Transverse colon (tissue), 4 donors: ENCODE results near the gene HMG20A.

Experiments used
- EP300 ChIP-seq: sonication (generic); formaldehyde crosslinking; IDR thresholded peaks from one replicate; pipeline ENCODE4 v1.6.1; 2017; ENCODE audit warnings: antibody characterized with exemption, low read depth
- POLR2A ChIP-seq: fragments of 450-650 bp; IDR thresholded peaks from one replicate; pipeline ENCODE4 v1.6.1; 2016; ENCODE audit warnings: antibody characterized with exemption, mild to moderate bottlenecking, moderate library complexity
- POLR2AphosphoS5 ChIP-seq, 3 donors: sonication (generic); formaldehyde crosslinking; IDR thresholded peaks; one replicate each; pipeline ENCODE4 v1.6.1; 2016; ENCODE audit warnings: antibody characterized with exemption in 3 of 3
- TF ChIP-seq, protein P1 (sequence below), 5 experiments: fragments of 200-600 bp in 3 of 5; fragments of 450-650 bp in 2 of 5; sonication (generic) in 3 of 5; IDR thresholded peaks; 1 replicate in 2 of 5; 2 replicates in 3 of 5; pipeline ENCODE4 v1.5.1; 2016 to 2017; ENCODE audit warnings: antibody characterized with exemption in 5 of 5, inconsistent platforms in 3 of 5, mild to moderate bottlenecking in 2 of 5, moderate library complexity in 1 of 5

DNA sequence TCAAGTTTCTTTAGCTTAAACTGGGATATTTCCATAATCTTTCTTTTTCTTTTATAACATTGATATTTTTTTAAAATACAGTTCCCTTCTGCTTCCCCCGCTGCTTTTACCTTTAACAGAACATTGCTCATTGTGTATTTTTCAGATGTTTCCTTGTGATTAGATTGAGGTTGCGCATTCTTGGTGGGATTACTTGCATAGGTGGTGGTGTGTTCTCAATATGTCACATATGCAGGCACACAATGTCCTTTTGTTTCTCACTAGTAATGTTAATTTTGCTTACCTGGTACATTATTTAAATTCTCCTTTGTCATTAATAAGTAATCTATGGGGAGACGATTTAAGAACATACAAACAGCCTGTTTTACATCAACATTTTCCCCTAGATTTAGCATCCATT, 48.2 kb downstream of the HMG20A start:
- TF ChIP-seq, protein P1, sequence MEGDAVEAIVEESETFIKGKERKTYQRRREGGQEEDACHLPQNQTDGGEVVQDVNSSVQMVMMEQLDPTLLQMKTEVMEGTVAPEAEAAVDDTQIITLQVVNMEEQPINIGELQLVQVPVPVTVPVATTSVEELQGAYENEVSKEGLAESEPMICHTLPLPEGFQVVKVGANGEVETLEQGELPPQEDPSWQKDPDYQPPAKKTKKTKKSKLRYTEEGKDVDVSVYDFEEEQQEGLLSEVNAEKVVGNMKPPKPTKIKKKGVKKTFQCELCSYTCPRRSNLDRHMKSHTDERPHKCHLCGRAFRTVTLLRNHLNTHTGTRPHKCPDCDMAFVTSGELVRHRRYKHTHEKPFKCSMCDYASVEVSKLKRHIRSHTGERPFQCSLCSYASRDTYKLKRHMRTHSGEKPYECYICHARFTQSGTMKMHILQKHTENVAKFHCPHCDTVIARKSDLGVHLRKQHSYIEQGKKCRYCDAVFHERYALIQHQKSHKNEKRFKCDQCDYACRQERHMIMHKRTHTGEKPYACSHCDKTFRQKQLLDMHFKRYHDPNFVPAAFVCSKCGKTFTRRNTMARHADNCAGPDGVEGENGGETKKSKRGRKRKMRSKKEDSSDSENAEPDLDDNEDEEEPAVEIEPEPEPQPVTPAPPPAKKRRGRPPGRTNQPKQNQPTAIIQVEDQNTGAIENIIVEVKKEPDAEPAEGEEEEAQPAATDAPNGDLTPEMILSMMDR (IDR thresholded peaks at IDR 0.05): no peak
- TF ChIP-seq POLR2A (no peak), POLR2AphosphoS5 (IDR thresholded peaks at IDR 0.05) (no peak), EP300 (no peak)
